ENCODE results near the gene NKRF.
"Not testable (repeated sequence)": the region's sequence is repeated elsewhere in the genome, so short reads cannot be mapped to it uniquely, and the experiment has no call there.

The NKRF gene

GRCh38 chrX:119606280-119607017, at the start of gene NKRF:
TSS of gene NKRF (minus strand) at chrX:119606424.
- H3K4me1 ChIP-seq (ENCODE audit: insufficient read depth, low read length) = 0 out of 2 replicates have a peak, but pooled peaks cover 5% of the 10 kb centered on the region
- H3K9ac ChIP-seq (ENCODE audit: low read depth, low read length) = peak within 1 kb of the TSS; percentile 59
- H3K36me3 ChIP-seq (ENCODE audit: insufficient read depth, low read length) = no peaks in the 10 kb centered on the region
- no peaks in the 10 kb centered on the region for H3K9me3 ChIP-seq (ENCODE audit: control insufficient read depth, insufficient read depth, low read length)

- Histone ChIP-seq H3K4me1 (ENCODE audit: insufficient read depth, low read length) (no peaks in the 10 kb centered on the region), H3K36me3 (ENCODE audit: insufficient read depth, low read length) (peaks cover 4% of the 10 kb centered on the region), H3K9me3 (ENCODE audit: control insufficient read depth, insufficient read depth, low read length) (no peaks in the 10 kb centered on the region), H3K9ac (ENCODE audit: low read depth, low read length) (no peak overlapping the region)
These were observed 48.9 kb upstream of the NKRF start for GRCh38 chrX:119655125-119655524.

- Histone ChIP-seq H3K9me3 (ENCODE audit: control insufficient read depth, insufficient read depth, low read length) (no peaks in the 10 kb centered on the region), H3K36me3 (ENCODE audit: insufficient read depth, low read length) (peaks cover 8% of the 10 kb centered on the region), H3K4me1 (ENCODE audit: insufficient read depth, low read length) (no peaks in the 10 kb centered on the region), H3K9ac (ENCODE audit: low read depth, low read length) (no peak overlapping the region)
These were observed 47.9 kb upstream of the NKRF start for GRCh38 chrX:119654112-119654531.

- Histone ChIP-seq H3K9me3 (ENCODE audit: control insufficient read depth, insufficient read depth, low read length) (no peaks in the 10 kb centered on the region), H3K4me1 (ENCODE audit: insufficient read depth, low read length) (no peaks in the 10 kb centered on the region), H3K9ac (ENCODE audit: low read depth, low read length) (no peak overlapping the region), H3K36me3 (ENCODE audit: insufficient read depth, low read length) (peaks cover 8% of the 10 kb centered on the region)
These were observed 42.2 kb upstream of the NKRF start for GRCh38 chrX:119648421-119648775.

GRCh38 chrX:119647552-119648420, 41.6 kb upstream of the NKRF start:
- Histone ChIP-seq H3K9ac (ENCODE audit: low read depth, low read length) (no peak overlapping the region), H3K9me3 (ENCODE audit: control insufficient read depth, insufficient read depth, low read length) (no peaks in the 10 kb centered on the region), H3K4me1 (ENCODE audit: insufficient read depth, low read length) (no peaks in the 10 kb centered on the region), H3K36me3 (ENCODE audit: insufficient read depth, low read length) (peaks cover 8% of the 10 kb centered on the region)

GRCh38 chrX:119647089-119647488, 40.9 kb upstream of the NKRF start:
- Histone ChIP-seq H3K9me3 (ENCODE audit: control insufficient read depth, insufficient read depth, low read length) (no peaks in the 10 kb centered on the region), H3K36me3 (ENCODE audit: insufficient read depth, low read length) (peaks cover 8% of the 10 kb centered on the region), H3K9ac (ENCODE audit: low read depth, low read length) (no peak overlapping the region), H3K4me1 (ENCODE audit: insufficient read depth, low read length) (no peaks in the 10 kb centered on the region)

- no peaks in the 10 kb centered on the region for H3K9me3 ChIP-seq (ENCODE audit: control insufficient read depth, insufficient read depth, low read length)
- peaks cover 8% of the 10 kb centered on the region for H3K36me3 ChIP-seq (ENCODE audit: insufficient read depth, low read length)
- no peaks in the 10 kb centered on the region for H3K4me1 ChIP-seq (ENCODE audit: insufficient read depth, low read length)
- H3K9ac ChIP-seq (ENCODE audit: low read depth, low read length) = no peak overlapping the region
These were observed 40.3 kb upstream of the NKRF start for GRCh38 chrX:119646515-119646914.

- no peak overlapping the region for H3K9ac ChIP-seq (ENCODE audit: low read depth, low read length)
- no peaks in the 10 kb centered on the region for H3K4me1 ChIP-seq (ENCODE audit: insufficient read depth, low read length)
- peaks cover 7% of the 10 kb centered on the region for H3K36me3 ChIP-seq (ENCODE audit: insufficient read depth, low read length)
- H3K9me3 ChIP-seq (ENCODE audit: control insufficient read depth, insufficient read depth, low read length) = no peaks in the 10 kb centered on the region
These were observed 37.5 kb upstream of the NKRF start for GRCh38 chrX:119643696-119644095.

GRCh38 chrX:119640731-119641170, 34.5 kb upstream of the NKRF start:
- no peaks in the 10 kb centered on the region for H3K4me1 ChIP-seq (ENCODE audit: insufficient read depth, low read length)
- peaks cover 16% of the 10 kb centered on the region for H3K36me3 ChIP-seq (ENCODE audit: insufficient read depth, low read length)
- H3K9me3 ChIP-seq (ENCODE audit: control insufficient read depth, insufficient read depth, low read length) = no peaks in the 10 kb centered on the region
- H3K9ac ChIP-seq (ENCODE audit: low read depth, low read length) = no peak overlapping the region

GRCh38 chrX:119638725-119639471, 32.7 kb upstream of the NKRF start:
- no peaks in the 10 kb centered on the region for H3K9me3 ChIP-seq (ENCODE audit: control insufficient read depth, insufficient read depth, low read length)
- peaks cover 16% of the 10 kb centered on the region for H3K36me3 ChIP-seq (ENCODE audit: insufficient read depth, low read length)
- no peak overlapping the region for H3K9ac ChIP-seq (ENCODE audit: low read depth, low read length)
- no peaks in the 10 kb centered on the region for H3K4me1 ChIP-seq (ENCODE audit: insufficient read depth, low read length)

GRCh38 chrX:119637421-119637820, 31.2 kb upstream of the NKRF start:
- H3K9ac ChIP-seq (ENCODE audit: low read depth, low read length); H3K9me3 ChIP-seq (ENCODE audit: control insufficient read depth, insufficient read depth, low read length); H3K4me1 ChIP-seq (ENCODE audit: insufficient read depth, low read length): not testable (repeated sequence)
- H3K36me3 ChIP-seq (ENCODE audit: insufficient read depth, low read length) = peaks cover 27% of the 10 kb centered on the region

- no peak overlapping the region for H3K9ac ChIP-seq (ENCODE audit: low read depth, low read length)
- H3K4me1 ChIP-seq (ENCODE audit: insufficient read depth, low read length) = no peaks in the 10 kb centered on the region
- no peaks in the 10 kb centered on the region for H3K9me3 ChIP-seq (ENCODE audit: control insufficient read depth, insufficient read depth, low read length)
- H3K36me3 ChIP-seq (ENCODE audit: insufficient read depth, low read length) = peaks cover 27% of the 10 kb centered on the region
These were observed 30.2 kb upstream of the NKRF start for GRCh38 chrX:119636419-119636818.

- Histone ChIP-seq H3K36me3 (ENCODE audit: insufficient read depth, low read length) (peaks cover 24% of the 10 kb centered on the region), H3K4me1 (ENCODE audit: insufficient read depth, low read length) (no peaks in the 10 kb centered on the region), H3K9ac (ENCODE audit: low read depth, low read length) (no peak overlapping the region), H3K9me3 (ENCODE audit: control insufficient read depth, insufficient read depth, low read length) (no peaks in the 10 kb centered on the region)
These were observed 29.6 kb upstream of the NKRF start for GRCh38 chrX:119635799-119636198.

GRCh38 chrX:119635179-119635578, 29.0 kb upstream of the NKRF start:
- H3K4me1 ChIP-seq (ENCODE audit: insufficient read depth, low read length) = no peaks in the 10 kb centered on the region
- H3K9ac ChIP-seq (ENCODE audit: low read depth, low read length) = no peak overlapping the region
- H3K36me3 ChIP-seq (ENCODE audit: insufficient read depth, low read length) = peaks cover 22% of the 10 kb centered on the region
- H3K9me3 ChIP-seq (ENCODE audit: control insufficient read depth, insufficient read depth, low read length) = no peaks in the 10 kb centered on the region
